Effector CD8-positive, alpha-beta T cell (primary cell): ENCODE measurements around the gene SDK1.
A peak's percentile ranks its signal among the peaks of the same experiment; 100 is the strongest.
"Not testable (repeated sequence)": the region's sequence is repeated elsewhere in the genome, so short reads cannot be mapped to it uniquely, and the experiment has no call there.

Experiments
- DNase-seq: peaks from one replicate; lab custom pipeline; 2025; lab: John Stamatoyannopoulos, UW

SDK1 gene

DNA sequence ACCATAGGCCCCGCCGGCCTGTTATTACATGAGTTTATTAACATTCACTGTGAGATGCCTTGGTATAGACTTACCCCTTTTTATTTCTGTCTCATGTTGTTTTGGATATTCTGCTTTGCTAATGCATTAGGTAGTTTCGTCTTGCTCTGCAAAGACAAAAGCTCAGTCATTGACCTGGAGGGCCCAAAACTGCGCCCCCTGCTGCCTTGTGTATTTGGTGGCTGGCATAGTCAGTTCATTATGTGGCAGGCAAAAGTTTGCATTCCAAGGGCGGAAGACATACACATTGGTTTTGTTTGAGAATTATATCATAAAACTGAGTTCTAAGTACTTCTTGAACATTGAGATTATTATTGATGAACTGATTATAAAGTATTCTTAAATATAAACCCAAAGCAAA lies 372.5 kb downstream of the SDK1 start:
- DNase-seq = peak; percentile 14

DNA sequence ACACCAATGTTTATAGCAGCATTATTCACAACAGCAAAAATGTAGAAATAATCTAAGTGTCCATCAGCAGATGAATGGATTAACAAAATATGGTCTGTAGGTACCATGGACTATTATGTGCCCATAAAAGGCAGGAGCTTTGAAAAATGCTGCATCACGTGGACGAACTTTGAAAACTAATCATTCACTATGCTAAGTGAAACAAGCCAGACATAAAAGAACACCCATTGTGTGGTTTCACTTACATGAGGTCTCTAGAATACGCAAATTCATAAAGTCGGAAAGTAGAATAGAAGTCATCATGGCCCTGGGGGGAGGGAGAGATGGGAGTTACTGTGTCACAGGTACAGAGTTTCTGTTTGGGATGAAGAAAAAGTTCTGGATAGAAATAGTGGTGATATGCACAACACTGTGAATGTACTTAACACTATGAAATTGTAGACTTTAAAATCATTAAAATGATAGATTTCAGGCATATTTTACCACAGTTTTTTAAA lies 377.3 kb downstream of the SDK1 start:
- DNase-seq = no peak

DNA sequence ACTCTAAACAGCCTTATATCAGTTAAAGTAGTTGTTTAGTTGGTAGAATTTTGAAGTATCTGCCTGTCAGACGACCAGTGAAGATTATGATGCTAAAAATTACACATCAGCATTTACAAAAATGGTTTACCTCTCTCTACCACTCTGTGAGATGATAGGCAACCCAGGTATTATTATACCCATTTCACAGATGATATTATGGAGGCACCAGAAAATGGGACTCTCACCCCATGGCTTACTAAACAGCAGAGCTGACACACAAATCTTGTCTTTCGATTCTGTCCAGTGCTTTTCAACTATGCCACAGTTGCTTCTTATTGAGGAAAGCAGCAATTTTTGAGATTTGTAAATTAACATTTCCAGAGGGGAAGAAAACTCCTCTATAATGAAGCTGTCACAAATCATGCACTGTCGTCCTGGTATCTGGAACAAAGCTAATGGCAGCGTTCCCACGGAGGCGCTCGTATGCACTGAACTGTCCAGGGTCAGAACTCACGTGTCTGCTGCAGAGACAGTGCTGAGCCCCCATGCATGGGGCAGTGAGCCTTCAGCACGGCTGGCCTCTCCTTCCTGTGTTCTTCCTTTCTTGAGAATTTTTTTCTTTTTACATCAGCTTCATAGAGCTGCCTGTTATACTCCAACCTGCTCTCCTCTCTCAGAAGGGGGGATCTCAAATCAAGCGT lies 381.1 kb downstream of the SDK1 start:
- DNase-seq = no peak

DNA sequence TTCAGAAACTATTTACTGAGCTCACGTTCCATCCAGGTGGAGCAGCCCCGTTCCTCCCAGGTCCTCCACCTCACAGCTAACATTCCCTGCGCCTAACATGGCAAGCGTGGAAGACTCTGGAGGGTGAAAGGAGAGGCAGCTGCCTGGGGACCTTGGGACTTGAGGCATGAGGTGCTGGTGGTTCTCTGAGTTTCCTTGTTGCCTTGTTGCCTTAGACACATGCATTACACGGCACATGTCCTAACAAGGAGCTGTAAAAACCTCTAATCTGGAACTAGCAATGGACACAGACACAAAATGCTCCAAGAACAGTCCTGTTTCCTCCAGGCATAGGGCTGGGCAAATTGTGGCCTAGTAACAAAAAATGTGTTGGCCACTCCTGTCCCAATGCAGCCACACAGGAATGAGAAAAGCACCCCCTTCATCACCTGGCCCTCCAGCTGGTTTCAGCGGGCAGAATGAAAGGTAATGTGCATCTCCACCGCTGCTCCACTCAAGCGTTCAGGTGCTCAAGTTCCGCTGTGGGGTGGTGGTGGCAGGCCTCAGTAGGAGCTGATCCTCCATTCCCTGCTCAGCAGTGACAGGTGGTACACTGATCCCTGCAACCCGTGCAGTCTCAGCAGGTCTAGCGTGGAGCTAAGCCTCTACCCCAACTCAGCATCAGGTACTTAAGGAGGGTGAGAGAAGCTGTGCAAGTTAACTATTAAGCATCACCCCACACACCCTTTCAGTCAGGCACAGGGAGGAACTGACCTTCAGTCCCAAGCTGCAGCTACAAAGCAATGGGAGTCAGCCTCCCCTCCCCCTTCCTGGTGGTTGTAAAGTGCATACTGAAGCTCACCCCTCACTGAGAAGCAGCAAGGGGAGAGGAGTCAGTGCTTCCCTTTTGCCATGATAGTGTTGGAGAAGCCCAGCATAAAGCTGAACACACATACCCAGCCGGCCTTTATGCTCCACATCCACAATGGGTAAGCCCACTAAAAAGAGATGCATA lies 382.8 kb downstream of the SDK1 start:
- no peak for DNase-seq

GRCh38 chr7:3688071-3688470 lies 387.0 kb downstream of the SDK1 start:
- no peak for DNase-seq

DNA sequence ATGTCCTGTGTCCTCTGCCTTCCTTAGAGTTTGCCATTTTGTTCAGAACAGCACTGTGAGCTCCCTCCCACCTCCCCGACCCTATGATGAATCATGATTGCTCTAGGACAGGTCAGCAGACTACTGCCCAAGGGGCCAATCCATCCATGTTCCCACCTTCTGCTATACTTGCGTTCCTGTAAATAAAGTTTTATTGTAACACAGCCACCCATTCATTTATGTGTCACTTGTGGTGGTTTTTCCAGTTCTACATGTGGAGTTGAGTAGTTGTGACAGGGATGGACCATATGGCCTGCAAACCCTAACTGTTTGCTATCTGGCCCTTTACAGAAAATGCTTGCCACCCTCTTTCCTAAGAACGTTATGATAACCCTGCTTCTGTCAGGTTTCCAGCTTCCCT lies 387.8 kb downstream of the SDK1 start:
- DNase-seq = no peak

DNA sequence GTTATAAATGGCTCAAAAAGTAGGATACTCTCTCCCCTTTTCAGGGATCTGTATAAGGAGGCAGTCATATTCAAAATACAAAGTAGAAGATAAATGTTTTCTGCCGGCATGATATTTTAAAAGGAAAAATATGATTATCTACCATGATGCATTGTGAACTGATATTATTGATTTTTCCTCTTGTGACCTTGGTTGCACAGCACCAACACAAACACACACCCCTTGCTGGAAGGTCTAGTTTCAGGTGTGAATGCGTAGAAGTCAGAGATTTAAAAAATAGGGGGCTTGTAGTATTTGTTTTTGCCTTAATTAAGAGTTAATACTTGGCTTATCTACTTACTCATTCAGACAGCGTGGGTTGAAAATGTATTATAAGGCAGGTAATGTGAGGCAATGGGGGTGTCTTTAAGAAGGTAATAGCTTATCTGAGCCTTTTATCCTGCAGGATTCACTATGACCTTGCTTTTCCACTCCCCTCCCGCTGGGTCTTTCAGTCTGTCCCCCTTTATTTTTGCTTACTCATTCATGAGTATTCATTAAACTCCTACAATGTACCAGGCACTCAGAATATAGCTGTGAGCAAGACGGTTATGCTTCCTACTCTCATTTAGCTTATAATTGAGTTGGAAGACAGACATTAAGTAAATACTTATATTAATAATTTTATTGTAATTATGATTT lies 390.6 kb downstream of the SDK1 start:
- DNase-seq = no peak

DNA sequence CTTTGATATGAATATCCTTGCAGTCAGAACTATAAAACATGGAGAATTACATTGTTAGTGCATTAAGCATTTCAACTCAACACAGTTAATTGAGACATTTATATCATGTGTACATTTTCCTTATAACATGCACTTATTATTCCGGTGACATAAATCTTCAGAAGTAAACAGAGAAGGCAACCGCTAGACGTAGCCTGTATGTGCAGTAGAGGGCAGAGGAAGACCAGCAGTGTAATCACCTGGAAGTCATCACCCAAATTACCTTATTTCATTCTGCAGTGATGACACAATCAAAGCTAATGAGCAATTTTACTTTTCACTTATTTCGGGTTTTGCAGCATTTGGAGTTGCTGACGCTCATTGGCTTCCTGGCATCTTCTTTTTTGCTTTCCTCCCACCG lies 394.6 kb downstream of the SDK1 start:
- DNase-seq = no peak

DNA sequence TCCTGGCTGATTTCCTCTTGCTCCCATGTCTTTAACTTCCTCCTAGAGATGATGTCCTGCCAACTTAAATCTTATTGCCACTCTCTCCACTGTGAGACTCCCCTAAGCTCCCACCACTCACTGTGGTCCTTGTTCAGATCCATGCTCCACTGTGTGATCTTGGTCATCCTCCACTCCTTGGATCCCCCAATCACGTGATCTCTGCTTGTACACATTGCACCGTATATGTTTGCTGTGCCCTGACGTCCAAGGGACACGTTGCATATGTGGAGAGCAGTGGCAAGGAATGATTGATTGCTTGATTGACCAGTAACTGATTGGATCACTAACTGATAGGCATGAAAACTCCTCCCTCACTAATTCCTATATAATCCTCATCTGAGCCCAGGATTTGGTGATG lies 395.1 kb downstream of the SDK1 start:
- DNase-seq = no peak

GRCh38 chr7:3697472-3697871 lies 396.4 kb downstream of the SDK1 start:
- DNase-seq = no peak

GRCh38 chr7:3705258-3705657 lies 404.2 kb downstream of the SDK1 start:
- no peak for DNase-seq

GRCh38 chr7:3706091-3706490 lies 405.0 kb downstream of the SDK1 start:
- not testable (repeated sequence) for DNase-seq

- DNase-seq = no peak
Observed at GRCh38 chr7:3710122-3710521, 409.1 kb downstream of the SDK1 start.

DNA sequence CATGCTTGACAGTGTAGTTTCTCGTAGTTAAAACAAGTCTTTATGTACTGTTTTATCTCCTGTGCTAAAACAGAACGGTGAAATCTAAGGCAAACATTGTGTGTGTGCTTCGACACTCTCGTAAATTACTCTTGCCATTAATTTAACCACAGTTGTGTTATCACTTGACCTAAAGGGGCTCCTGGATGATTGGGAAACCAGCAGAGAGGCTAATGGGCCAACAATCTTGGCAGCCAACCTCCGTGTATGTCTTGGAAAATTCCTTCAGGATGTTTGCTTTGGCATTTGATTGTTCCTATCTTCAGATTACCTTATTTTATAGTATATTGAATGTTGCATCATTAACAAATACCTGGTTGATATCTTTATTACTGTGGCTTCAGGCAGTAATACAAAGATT lies 409.5 kb downstream of the SDK1 start:
- no peak for DNase-seq

DNA sequence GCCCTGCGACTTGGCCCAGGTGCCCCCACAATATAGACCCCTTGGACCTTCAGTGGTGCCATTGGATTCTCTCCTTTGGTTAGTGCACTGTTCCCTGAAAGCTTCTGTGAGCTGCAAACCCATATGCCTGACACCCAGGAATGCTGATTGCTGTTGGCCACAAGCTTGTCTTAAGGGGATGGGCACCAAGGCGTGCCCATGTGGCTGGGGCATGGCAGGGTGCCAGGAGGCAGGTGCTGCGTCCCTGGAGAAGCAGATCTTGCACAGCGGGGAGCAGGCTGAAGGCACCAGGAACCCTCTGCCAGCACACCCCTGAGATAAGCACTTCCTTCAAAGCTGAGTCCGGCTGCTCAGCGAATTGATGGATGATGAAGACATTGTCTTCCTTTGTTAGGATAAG lies 411.8 kb downstream of the SDK1 start:
- DNase-seq = no peak

DNA sequence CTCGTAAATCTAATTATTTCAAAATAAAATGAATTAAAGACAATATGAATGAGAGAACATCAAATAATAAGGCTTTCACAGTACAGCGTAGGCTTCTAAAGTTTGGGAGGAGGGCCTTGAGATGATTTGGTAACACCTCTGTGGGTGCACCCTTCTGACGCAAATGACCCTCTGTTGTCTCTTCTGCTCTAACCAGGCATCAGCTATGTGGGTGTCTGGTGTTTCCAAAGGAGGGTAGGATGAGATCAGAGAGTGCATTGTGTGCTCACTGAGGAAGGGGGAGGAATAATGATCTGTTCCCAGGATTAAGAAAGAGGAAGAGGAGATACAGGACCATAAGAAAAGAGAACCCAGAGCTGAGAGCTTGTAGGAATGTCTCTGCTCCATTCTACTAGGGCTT lies 420.4 kb downstream of the SDK1 start:
- DNase-seq = no peak

- no peak for DNase-seq
Observed at GRCh38 chr7:3722396-3722922, 421.4 kb downstream of the SDK1 start.

GRCh38 chr7:3725155-3726059 lies 424.4 kb downstream of the SDK1 start:
- no peak for DNase-seq

GRCh38 chr7:3730276-3730675 lies 429.2 kb downstream of the SDK1 start:
- no peak for DNase-seq

DNA sequence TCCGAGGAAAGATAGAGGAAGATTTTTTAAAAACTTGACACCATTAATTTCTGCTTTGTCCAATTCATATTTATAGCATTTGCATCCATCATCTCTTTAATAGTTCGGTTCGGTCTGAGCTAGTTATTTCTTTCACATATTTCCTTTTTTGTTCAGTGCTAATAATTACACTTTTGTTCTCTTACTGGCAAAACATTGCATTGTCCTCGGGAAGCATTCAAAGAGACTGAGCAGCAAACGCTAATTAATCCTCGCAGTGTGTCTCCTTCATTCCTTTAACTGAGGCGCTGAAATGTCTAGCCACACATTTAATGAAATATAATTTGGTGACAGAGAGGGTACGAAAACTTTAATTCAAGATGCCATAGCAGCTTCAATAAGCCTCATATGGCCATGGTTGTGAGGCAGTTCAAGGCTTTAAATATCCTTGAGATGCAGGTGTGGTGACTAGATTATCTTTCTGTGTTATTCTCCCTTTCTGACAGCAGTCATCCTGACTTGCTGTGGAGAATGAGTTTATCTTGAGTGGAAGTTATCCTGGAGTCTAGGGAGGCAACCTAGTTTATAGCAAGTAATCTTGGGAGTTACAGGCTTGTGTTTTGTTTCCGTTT lies 431.4 kb downstream of the SDK1 start:
- no peak for DNase-seq
